Activated T-cell treated with anti-CD3 and anti-CD28 coated beads for 4 hours (primary cell): Measurements from ENCODE around the gene CABLES1.
"Not testable (repeated sequence)": the region's sequence is repeated elsewhere in the genome, so short reads cannot be mapped to it uniquely, and the experiment has no call there.

ENCODE experiments used
- DNase-seq: peaks from one replicate; pipeline ENCODE4 v3.0.0-alpha.2; 2020

The CABLES1 gene

DNA sequence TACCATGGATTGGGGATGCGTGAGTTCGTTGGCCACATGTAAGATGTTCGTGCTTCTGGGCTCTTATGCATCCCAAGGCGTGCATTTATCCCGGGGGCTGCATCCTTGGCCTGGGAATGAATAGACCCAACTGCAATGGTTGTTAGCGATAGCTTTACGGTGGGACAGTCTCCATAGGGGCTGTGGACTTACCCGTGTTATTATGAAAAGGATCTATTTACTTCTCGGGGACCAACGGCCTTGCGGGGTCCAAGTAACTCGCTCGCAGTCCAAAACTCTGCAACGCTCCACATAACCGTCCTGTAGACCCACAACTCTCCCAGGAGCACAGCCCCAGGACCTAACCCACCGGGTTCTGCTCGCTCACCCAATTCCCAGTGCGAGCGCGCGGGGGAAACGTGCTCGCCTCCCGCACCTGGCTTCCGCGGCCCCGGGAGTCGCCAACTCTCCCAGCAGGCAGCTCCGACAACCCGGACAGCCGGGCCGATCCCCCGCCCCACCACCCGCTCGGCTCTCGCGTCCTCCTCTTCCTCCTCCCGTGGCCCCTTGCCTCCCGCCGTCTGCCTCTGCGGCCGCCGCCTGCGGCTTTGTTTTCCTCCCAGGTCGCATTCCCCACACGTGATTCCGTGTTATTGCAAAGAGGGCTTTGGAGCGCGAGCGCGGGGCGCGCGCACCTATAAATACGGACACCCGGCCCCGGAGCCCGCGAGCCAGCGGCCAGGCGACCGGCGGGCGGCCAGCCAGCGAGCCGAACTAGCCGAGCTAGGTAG, at the start of gene CABLES1:
TSS of gene CABLES1 (plus strand) at position 706 of the 770 bp plus-strand sequence. CDS start 278 bp downstream, outside the sequence.
- DNase-seq, result no peak

GRCh38 chr18:23087352-23087751, 47.9 kb upstream of the CABLES1 start:
- DNase-seq, result no peak

GRCh38 chr18:23088310-23088709, 47.0 kb upstream of the CABLES1 start:
- no peak for DNase-seq

GRCh38 chr18:23091017-23091993, 44.0 kb upstream of the CABLES1 start:
- not testable (repeated sequence) for DNase-seq

DNA sequence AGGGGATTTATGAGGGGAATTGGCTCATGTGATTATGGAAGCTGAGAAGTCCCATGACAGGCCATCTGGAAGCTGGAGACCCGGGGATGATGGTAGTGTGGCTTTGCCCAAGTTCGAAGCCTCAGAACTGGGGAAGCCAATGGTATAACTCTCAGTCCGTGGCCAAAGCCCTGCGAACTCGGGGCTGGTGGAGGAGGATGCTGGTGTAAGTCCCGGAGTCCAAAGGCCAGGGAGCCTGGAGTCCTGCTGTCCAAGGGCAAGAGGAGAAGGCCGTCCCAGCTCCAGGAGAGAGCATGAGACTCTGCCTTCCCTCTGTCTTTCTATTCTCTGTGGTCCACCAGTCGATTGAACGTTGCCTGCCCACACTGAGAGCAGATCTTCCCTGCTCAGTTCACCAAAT, 43.2 kb upstream of the CABLES1 start:
- no peak for DNase-seq

DNA sequence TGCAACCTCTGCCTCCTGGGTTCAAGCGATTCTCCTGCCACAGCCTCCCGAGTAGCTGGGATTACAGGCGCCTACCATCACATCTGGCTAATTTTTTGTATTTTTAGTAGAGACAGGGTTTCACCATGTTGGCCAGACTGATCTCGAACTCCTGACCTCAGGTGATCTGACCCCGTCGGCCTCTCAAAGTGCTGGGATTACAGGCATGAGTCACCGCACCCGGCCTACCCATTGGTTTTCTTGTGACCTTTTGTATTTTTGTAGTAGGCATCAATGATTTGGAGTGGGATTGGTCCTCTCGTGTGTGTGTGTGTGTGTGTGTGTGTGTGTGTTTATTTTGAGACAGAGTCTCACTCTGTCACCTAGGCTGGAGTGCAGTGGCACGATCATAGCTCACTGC, 42.2 kb upstream of the CABLES1 start:
- DNase-seq, result not testable (repeated sequence)

DNA sequence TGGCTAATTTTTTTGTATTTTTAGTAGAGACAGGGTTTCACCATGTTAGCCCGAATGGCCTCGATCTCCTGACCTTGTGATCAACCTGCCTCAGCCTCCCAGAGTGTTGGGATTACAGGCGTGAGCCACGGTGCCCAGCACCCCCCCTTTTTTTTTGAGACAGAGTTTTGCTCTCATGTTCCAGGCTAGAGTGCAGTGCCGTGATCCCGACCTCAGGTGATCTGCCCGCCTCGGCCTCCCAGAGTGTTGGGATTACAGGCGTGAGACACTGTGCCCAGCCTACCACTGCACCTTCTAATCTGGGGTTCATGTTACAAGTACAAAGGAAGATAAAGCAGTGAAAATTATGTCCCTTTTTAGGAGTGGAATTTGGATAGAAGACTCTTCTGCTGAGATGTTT, 41.5 kb upstream of the CABLES1 start:
- DNase-seq, result no peak

DNA sequence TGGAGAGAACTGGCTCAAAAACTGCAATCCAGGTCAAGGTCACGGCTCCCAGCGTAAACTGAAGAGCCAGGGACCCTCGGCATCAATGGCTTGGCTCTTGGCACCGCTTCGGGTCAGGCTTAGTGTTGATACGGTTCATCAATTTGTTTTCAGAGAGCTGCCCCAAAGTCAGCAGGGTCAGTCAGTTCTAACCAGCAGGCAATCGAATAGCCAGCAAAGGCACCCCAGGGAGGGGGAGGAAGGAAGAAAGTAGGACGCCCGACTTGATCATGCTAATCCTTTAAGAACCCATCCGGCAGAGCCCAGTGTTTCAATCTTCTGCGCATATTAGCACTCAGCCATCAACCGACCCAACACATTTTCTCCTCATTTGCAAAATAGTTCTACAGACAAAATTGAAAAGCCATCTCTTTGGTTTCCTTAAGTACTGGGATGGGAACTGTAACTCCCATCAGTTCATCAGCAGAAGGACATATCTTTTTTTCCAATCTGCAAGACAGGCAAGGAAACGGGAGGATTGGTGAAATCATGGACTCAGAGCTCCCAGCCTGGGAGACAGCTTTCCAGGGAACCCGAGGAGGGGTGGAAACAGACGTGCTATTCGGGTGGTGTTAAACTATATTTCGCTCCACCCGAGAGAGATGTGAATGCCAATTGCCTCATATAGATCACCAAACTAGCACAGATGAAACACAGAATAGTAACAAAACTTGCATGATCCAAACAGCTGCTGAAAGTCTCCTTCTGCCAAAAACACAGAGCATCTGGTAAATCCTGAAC, 40.7 kb upstream of the CABLES1 start:
- no peak for DNase-seq

GRCh38 chr18:23095463-23095862, 39.8 kb upstream of the CABLES1 start:
- no peak for DNase-seq

GRCh38 chr18:23097016-23097415, 38.3 kb upstream of the CABLES1 start:
- DNase-seq, result not testable (repeated sequence)

GRCh38 chr18:23099621-23100020, 35.7 kb upstream of the CABLES1 start:
- no peak for DNase-seq

DNA sequence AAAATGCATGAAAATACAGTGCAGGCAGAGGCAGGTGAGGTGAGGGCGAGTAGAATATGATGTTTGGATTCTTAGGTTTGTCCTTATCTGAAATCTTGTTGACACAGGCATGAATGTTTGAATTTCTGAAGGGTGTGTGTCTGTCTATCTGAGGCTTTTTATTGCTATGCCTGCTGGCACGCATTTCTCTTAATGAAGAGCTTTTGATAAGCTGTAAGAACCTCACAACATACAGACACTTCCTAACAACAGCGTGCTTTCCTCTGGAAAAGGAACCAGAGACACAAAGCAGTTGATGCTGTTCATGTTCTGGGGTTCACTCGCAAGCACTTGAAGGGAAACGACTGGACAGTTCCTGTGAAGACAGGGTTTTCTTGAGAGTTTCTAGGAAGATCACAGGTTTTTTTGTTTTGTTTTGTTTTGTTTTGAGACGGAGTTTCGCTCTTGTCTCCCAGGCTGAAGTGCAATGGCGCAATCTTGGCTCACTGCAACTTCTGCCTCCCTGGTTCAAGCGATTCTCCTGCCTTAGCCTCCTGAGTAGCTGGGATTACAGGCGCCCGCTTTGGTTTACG, 33.3 kb upstream of the CABLES1 start:
- DNase-seq, result no peak

GRCh38 chr18:23102493-23103261, 32.6 kb upstream of the CABLES1 start:
- DNase-seq, result no peak

DNA sequence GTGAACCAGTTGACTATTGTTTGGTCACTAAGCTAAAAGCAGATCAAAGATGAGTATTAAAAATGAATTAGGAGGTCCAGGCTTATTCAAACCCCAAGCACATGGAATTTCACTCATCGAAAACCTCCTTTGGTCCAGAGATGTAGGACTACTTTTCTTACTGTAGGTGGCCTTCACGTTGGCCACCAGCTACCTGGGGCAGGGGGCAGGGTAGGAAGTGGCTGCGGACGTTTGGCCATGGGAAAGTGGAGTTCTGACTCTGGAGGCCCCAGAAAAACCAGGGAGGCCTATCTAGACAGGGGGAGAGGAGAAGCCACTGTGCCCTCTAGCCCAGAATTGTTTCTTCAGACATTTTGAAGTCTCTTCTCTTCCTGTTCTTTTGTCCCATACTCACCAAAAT, 31.8 kb upstream of the CABLES1 start:
- DNase-seq, result no peak

DNA sequence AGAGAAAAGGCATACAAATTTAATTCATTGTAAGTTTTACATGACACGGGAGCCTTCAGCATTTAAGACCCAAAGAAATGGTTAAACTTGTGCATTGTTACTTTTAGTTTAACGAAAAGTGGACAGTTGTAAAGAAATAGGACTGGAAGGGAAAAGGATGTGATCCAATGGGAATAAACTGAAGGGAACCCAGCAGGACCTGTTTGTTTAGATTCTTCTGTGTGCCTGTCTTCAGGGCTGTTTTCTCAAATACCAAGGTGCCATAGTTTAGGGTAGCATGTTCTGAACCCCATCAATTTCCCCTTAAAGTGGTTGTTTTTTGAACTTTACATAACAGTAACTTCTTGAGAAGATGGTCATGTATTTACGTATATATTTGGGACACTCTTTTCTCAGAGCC, 30.3 kb upstream of the CABLES1 start:
- no peak for DNase-seq

DNA sequence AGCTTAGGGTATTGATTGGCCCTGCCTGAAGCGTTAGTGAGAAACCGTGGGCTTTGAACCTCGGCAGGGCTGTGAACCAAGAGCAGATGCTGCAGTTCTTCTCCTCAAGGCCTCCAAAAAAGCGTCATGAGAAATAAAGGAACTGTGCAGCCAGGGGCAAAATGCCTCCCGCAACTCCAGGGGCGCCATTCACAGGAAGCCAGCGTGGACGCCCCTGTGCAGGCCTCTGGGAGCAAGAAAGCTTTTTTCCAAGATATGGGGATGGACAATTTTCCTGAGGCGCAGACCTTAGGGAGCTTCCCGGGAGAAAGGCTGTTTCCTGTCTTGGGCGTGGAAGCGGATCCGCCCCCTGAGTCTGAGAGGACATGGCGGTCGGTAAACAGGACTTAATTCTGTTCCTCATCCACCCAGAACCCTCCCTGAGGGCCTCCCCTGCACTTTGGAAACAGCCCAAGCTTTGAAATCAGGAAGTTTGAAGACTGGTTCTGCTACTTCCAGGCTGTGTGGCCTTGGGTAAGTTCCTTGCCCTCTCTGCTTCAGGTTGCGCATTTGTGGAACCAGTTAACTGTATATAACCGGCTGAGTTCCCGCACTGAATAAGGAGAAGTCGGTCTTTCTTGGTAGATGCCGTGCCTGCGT, 29.6 kb upstream of the CABLES1 start:
- no peak for DNase-seq

DNA sequence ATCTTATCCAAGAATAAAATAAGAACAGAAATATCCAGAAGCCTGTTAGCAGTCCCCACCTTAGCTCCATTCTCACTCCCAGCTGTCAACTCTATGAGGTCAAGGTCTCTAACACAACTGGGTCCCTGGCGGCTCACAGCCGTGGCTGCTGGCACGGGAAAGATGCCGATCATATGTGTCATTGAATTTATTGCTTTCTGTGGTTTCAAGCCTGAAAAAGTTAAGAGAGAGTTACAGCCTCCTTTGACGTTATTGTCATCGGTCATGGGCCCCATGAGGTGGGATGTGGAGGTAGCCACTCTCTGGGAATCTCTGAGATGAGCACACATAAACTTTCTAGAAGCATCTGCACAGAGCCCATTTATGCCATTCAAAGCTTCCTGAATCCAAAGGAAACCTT, 28.7 kb upstream of the CABLES1 start:
- no peak for DNase-seq

GRCh38 chr18:23107718-23108117, 27.6 kb upstream of the CABLES1 start:
- DNase-seq, result no peak

DNA sequence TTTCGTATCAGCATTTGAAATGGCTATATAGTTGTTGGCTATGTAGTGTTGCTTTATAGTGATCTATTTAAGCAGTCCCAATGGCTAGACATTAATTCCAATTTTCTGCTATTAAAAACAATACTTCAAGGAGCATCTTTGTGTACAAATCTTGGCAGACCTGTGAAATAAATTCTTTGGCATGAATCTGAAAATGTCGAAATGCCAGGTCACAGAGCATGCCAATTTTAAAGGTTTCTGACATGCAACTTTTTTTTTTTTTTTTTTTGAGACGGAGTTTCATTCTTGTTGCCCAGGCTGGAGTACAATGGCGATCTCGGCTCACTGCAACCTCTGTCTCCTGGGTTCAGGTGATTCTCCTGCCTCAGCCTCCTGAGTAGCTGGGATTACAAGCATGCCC, 26.8 kb upstream of the CABLES1 start:
- DNase-seq, result no peak

GRCh38 chr18:23109163-23109562, 26.1 kb upstream of the CABLES1 start:
- DNase-seq, result not testable (repeated sequence)

- DNase-seq, result no peak
These were observed 21.7 kb upstream of the CABLES1 start for GRCh38 chr18:23113576-23113975.
